Measurements from ENCODE around the gene NTRK1. TPM values are rescaled to one million over a fixed set of nuclear protein-coding genes. Genes with fewer than 3 reads are reported as not detected.

Gene NTRK1
- total RNA-seq, 4 donors from 2014 or later, result 0.23 TPM; not detected in 3

DNA sequence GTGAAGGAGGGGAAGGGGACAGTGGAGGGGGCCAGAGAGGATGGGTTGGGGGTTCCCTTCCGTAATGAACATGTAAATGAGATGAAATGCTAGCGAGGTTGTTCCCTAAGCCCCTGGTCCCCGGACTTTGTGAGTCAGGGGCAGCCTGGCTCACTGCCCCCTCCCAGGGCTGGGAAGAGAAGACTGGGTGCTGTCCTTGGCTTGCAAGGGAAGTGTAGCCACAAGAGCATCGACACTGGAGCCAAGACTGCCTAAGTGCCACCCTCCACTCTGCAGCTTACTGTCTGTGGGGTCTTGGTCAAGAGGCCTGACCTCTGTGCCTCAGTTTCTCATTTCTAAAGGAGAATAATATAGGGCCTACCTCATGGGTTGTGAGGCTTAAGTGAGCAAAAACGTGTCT is 33.3 kb downstream of the NTRK1 start:
- intact Hi-C loops (cut with DNase I; ENCODE audit: low total_unique reads), result no loop called here
- no peak for DNase-seq (ENCODE audit: low spot score in 2 of 2)
- peak overlapping the region; percentile 24 for H3K4me3 ChIP-seq (ENCODE audit: low read depth, poor library complexity, severe bottlenecking)
- no peak for TF ChIP-seq CTCF (IDR thresholded peaks at IDR 0.05)
- no peak for TF ChIP-seq POLR2A (IDR thresholded peaks at IDR 0.05)
- WGBS, 2 donors, result 40 to 61% methylated on average over 5 of the region's 5 CpGs

DNA sequence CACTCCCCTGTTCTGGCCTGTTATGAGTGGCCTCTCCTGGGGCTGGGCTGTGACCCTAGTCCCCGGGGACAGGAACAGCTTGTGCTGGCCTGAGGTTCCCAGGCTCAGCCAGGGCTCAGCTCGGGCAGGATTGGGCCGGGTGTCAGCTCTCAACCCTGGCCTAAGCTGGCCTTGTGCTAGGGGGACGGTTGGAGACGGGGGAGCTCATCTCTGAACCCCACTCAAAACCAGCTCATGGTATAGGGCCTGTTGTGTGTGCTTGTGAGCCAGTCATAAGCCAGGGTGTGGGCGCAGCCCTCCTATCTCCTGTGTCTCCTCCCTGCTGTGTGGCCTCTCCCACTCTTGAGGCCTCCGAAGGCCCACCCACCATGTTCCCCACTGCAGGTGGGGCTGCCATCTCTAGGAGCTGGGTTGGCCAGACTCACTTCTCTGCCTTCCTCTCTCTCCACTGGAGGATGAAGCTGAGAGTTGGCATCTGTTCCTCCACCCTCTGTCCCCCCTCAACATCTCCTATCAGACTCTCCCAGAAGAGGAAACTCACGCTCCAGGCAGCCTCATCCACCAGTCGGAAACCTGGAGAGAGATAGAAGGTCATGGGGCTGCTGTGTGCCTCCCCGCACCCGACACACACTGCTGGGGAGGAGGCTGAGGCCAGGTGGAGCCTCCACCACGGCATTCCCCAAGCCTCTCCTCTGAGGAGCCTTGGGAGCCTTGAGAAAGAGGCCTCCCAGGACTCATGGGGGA is 34.2 kb downstream of the NTRK1 start:
- intact Hi-C loops (cut with DNase I; ENCODE audit: low total_unique reads), result no loop called here
- no peak for DNase-seq (ENCODE audit: low spot score in 2 of 2)
- no peak overlapping the region for H3K4me3 ChIP-seq (ENCODE audit: low read depth, poor library complexity, severe bottlenecking)
- TF ChIP-seq POLR2A (IDR thresholded peaks at IDR 0.05) (no peak), CTCF (IDR thresholded peaks at IDR 0.05) (no peak)
- WGBS, 2 donors, result 65 to 66% methylated on average over 8 to 12 of the region's 12 CpGs

GRCh38 chr1:156895455-156895812 is 34.8 kb downstream of the NTRK1 start:
- TF ChIP-seq CTCF (IDR thresholded peaks at IDR 0.05) (no peak), POLR2A (IDR thresholded peaks at IDR 0.05) (no peak)
- intact Hi-C loops (cut with DNase I; ENCODE audit: low total_unique reads), result no loop called here
- no peak for DNase-seq (ENCODE audit: low spot score in 2 of 2)
- no peak overlapping the region for H3K4me3 ChIP-seq (ENCODE audit: low read depth, poor library complexity, severe bottlenecking)
- WGBS, 2 donors, result 69 to 72% methylated on average over 4 of the region's 4 CpGs

DNA sequence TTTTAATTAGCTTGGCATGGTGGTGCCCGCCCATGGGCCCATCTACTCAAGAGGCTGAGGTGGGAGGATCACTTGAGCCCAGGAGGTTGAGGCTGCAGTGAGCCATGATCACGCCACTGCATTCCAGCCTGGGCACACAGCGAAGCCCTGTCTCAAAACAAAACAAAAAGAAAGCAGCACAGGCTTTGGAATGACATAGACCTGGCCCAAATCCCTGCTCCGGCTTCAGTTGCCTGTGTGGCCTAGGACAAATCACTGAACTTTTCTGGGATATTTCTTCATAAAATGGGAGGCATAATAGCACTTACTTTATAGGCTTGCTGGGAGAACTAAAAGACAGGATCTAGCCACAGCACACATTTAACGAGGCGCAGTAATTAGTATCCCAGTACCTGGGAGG is 35.3 kb downstream of the NTRK1 start:
- TF ChIP-seq CTCF (IDR thresholded peaks at IDR 0.05) (no peak), POLR2A (IDR thresholded peaks at IDR 0.05) (no peak)
- H3K4me3 ChIP-seq (ENCODE audit: low read depth, poor library complexity, severe bottlenecking), result no peak overlapping the region
- 91% methylated on average over 6 of the region's 6 CpGs for WGBS, 2 donors

DNA sequence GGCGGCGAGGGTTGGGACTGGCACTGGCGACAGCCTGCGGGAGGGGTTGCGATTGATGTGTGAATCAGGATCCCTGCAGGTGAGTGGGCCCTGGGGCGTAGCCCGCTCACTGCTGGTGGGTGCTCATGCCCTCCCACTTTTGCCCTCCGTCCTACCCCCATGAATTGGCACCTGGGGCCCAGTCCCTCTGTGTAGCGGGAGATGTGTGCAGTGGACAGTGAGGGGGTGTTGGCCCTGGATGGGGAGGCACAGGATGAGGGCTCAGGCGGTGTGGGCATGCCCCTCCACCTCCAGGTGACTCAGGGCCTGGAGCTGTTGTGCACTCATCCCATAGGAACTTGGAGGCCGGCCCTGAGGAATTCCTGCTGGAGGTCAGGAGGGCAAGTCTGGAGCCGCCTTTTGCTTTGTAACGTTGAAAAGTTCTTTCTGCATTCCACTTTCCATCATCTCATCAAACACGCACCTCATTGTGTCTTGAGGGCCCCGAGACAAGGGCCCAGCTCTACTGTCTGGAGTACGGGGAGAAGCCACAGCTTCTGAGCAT is 35.9 kb downstream of the NTRK1 start:
- intact Hi-C loops (cut with DNase I; ENCODE audit: low total_unique reads), result no loop called here
- no peak overlapping the region for H3K4me3 ChIP-seq (ENCODE audit: low read depth, poor library complexity, severe bottlenecking)
- TF ChIP-seq POLR2A (IDR thresholded peaks at IDR 0.05) (no peak), CTCF (IDR thresholded peaks at IDR 0.05) (no peak)
- no peak for DNase-seq (ENCODE audit: low spot score in 2 of 2)
- 72 to 74% methylated on average over 16 of the region's 16 CpGs for WGBS, 2 donors

More for the DNA sequence above, 35.3 kb downstream of the NTRK1 start:
- intact Hi-C loops (cut with DNase I; ENCODE audit: low total_unique reads), result no loop called here
- no peak for DNase-seq (ENCODE audit: low spot score in 2 of 2)

Data from lower leg skin (tissue), 4 donors.